Ishikawa (cell line): ENCODE measurements around the gene SOX6.

Experiments used
- CEBPB ChIP-seq: IDR thresholded peaks from 2 replicates; pipeline ENCODE4 v1.6.1; 2012
- EGR1 ChIP-seq: IDR thresholded peaks from 2 replicates; pipeline ENCODE4 v1.6.1; 2012
- EP300 ChIP-seq: IDR thresholded peaks from 2 replicates; pipeline ENCODE4 v1.6.1; 2012; ENCODE audit warnings: borderline replicate concordance
- RAD21 ChIP-seq: IDR thresholded peaks from 2 replicates; pipeline ENCODE4 v1.6.1; 2012; ENCODE audit warnings: low read depth
- TAF1 ChIP-seq: IDR thresholded peaks from 2 replicates; pipeline ENCODE4 v1.6.1; 2012; ENCODE audit warnings: low read depth, mild to moderate bottlenecking
- TCF12 ChIP-seq: IDR thresholded peaks from 2 replicates; pipeline ENCODE4 v1.6.1; 2012; ENCODE audit warnings: low read depth
- TEAD4 ChIP-seq: IDR thresholded peaks from 2 replicates; pipeline ENCODE4 v1.6.1; 2012
- YY1 ChIP-seq: IDR thresholded peaks from 2 replicates; pipeline ENCODE4 v1.6.1; 2012; ENCODE audit warnings: low read depth
- TF ChIP-seq, protein P1 (sequence below): IDR thresholded peaks from 2 replicates; pipeline ENCODE4 v1.6.1; 2012; ENCODE audit warnings: low read depth, mild to moderate bottlenecking
- TF ChIP-seq, protein P2 (sequence below): IDR thresholded peaks from 2 replicates; pipeline ENCODE4 v1.6.1; 2012
- TF ChIP-seq, protein P3 (sequence below): IDR thresholded peaks from 2 replicates; pipeline ENCODE4 v1.6.1; 2012

DNA sequence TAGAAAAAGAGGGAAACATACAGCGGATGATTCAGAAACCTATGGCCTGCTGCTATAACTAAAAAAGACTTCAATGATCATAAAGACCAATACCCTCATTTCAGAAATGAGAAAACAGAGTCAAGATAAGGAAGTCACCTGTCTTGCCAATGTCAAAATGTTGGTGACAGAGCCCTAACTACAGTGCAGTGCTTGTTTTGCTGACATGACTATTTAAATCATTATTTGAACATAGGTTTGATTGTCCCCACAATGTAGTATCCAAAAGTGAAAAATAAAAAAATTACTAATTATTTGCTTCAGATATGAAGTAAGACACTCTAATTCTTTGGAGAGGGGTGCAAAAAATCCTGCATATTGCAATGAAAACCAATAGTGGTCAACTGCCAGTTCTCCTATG lies 115.7 kb downstream of the SOX6 start:
- TF ChIP-seq, protein P1, sequence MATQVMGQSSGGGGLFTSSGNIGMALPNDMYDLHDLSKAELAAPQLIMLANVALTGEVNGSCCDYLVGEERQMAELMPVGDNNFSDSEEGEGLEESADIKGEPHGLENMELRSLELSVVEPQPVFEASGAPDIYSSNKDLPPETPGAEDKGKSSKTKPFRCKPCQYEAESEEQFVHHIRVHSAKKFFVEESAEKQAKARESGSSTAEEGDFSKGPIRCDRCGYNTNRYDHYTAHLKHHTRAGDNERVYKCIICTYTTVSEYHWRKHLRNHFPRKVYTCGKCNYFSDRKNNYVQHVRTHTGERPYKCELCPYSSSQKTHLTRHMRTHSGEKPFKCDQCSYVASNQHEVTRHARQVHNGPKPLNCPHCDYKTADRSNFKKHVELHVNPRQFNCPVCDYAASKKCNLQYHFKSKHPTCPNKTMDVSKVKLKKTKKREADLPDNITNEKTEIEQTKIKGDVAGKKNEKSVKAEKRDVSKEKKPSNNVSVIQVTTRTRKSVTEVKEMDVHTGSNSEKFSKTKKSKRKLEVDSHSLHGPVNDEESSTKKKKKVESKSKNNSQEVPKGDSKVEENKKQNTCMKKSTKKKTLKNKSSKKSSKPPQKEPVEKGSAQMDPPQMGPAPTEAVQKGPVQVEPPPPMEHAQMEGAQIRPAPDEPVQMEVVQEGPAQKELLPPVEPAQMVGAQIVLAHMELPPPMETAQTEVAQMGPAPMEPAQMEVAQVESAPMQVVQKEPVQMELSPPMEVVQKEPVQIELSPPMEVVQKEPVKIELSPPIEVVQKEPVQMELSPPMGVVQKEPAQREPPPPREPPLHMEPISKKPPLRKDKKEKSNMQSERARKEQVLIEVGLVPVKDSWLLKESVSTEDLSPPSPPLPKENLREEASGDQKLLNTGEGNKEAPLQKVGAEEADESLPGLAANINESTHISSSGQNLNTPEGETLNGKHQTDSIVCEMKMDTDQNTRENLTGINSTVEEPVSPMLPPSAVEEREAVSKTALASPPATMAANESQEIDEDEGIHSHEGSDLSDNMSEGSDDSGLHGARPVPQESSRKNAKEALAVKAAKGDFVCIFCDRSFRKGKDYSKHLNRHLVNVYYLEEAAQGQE = no peak
- TF ChIP-seq EP300 = no peak
- TF ChIP-seq, protein P2, sequence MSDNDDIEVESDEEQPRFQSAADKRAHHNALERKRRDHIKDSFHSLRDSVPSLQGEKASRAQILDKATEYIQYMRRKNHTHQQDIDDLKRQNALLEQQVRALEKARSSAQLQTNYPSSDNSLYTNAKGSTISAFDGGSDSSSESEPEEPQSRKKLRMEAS = no peak
- TF ChIP-seq YY1 = no peak
- TF ChIP-seq EGR1 = no peak
- no peak for TF ChIP-seq RAD21
- TF ChIP-seq, protein P3, sequence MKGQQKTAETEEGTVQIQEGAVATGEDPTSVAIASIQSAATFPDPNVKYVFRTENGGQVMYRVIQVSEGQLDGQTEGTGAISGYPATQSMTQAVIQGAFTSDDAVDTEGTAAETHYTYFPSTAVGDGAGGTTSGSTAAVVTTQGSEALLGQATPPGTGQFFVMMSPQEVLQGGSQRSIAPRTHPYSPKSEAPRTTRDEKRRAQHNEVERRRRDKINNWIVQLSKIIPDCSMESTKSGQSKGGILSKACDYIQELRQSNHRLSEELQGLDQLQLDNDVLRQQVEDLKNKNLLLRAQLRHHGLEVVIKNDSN = no peak
- TF ChIP-seq TCF12 = no peak
- TF ChIP-seq TEAD4 = no peak
- TF ChIP-seq TAF1 = no peak
- no peak for TF ChIP-seq CEBPB
